Liver (tissue), 9 donors: ENCODE data around the gene KSR2. TPM values are rescaled to one million over a fixed set of nuclear protein-coding genes. Genes with fewer than 3 reads are reported as not detected.

Experiments used
- DNase-seq: peaks from one replicate; pipeline ENCODE4 v3.0.0-alpha.2; 2017; ENCODE audit warnings: low spot score
- H3K27ac ChIP-seq, 2 donors: one replicate each; pipeline ENCODE4 v1.7.0; 2013; ENCODE audit warnings: inconsistent platforms in 2 of 2, low read length in 2 of 2, control low read depth in 1 of 2, low read depth in 1 of 2, mild to moderate bottlenecking in 1 of 2
- H3K27me3 ChIP-seq, 4 donors: one replicate each; pipeline versions ENCODE4 v1.6.1 to v1.7.0; 2013; ENCODE audit warnings: low read length in 3 of 4, inconsistent platforms in 1 of 4, mild to moderate bottlenecking in 1 of 4, moderate library complexity in 1 of 4; ENCODE audit not compliant: control insufficient read depth in 4 of 4, insufficient read depth in 4 of 4
- H3K36me3 ChIP-seq, 4 donors: one replicate each; pipeline versions ENCODE4 v1.6.1 to v1.7.0; 2013; ENCODE audit warnings: low read length in 3 of 4, mild to moderate bottlenecking in 3 of 4, low read depth in 1 of 4, moderate library complexity in 1 of 4; ENCODE audit not compliant: control insufficient read depth in 4 of 4, insufficient read depth in 3 of 4
- H3K4me1 ChIP-seq, 4 donors: one replicate each; pipeline versions ENCODE4 v1.6.1 to v1.7.0; 2013; ENCODE audit warnings: low read length in 3 of 4, mild to moderate bottlenecking in 3 of 4, moderate library complexity in 1 of 4; ENCODE audit not compliant: control insufficient read depth in 4 of 4, insufficient read depth in 4 of 4
- H3K4me3 ChIP-seq, 3 donors: one replicate each; pipeline versions ENCODE4 v1.6.1 to v1.7.0; 2013; ENCODE audit warnings: low read length in 3 of 3, control low read depth in 1 of 3, low read depth in 1 of 3, mild to moderate bottlenecking in 1 of 3
- H3K9ac ChIP-seq, 2 donors: one replicate each; pipeline ENCODE4 v1.7.0; 2013; ENCODE audit warnings: low read length in 2 of 2, mild to moderate bottlenecking in 2 of 2, moderate library complexity in 2 of 2, control low read depth in 1 of 2, low read depth in 1 of 2
- H3K9me3 ChIP-seq, 4 donors: one replicate each; pipeline versions ENCODE4 v1.6.1 to v1.7.0; 2013; ENCODE audit warnings: low read length in 3 of 4; ENCODE audit not compliant: control insufficient read depth in 4 of 4
- ATF3 ChIP-seq: IDR thresholded peaks from 2 replicates; pipeline ENCODE4 v1.6.1; 2016; ENCODE audit warnings: antibody characterized with exemption
- CTCF ChIP-seq: fragments of 150-350 bp; IDR thresholded peaks from 2 replicates; pipeline ENCODE4 v1.5.1; 2017; ENCODE audit warnings: improper control_type of control experiment, low read depth, low read length; ENCODE audit not compliant: missing input control
- EGR1 ChIP-seq, 2 donors: IDR thresholded peaks; 2 replicates each; pipeline ENCODE4 v1.6.1; 2016 to 2018; ENCODE audit warnings: antibody characterized with exemption in 2 of 2, low read depth in 2 of 2
- FOXA1 ChIP-seq: IDR thresholded peaks from 2 replicates; pipeline ENCODE4 v1.6.1; 2016; ENCODE audit warnings: antibody characterized with exemption
- FOXA2 ChIP-seq: IDR thresholded peaks from 2 replicates; pipeline ENCODE4 v1.6.1; 2016; ENCODE audit warnings: antibody characterized with exemption
- GABPA ChIP-seq, 2 donors: IDR thresholded peaks in 1 of 2; conservative IDR thresholded peaks in 1 of 2; 2 replicates each; pipeline ENCODE4 v1.6.1; 2016; ENCODE audit warnings: antibody characterized with exemption in 2 of 2, mild to moderate bottlenecking in 1 of 2, moderate library complexity in 1 of 2
- HNF4A ChIP-seq, 2 donors: conservative IDR thresholded peaks; 2 replicates each; pipeline ENCODE4 v1.6.1; 2016; ENCODE audit warnings: antibody characterized with exemption in 2 of 2, mild to moderate bottlenecking in 2 of 2
- HNF4G ChIP-seq: IDR thresholded peaks from 2 replicates; pipeline ENCODE4 v1.6.1; 2016; ENCODE audit warnings: antibody characterized with exemption
- JUND ChIP-seq, 2 donors: IDR thresholded peaks; 2 replicates each; pipeline ENCODE4 v1.6.1; 2016; ENCODE audit warnings: antibody characterized with exemption in 2 of 2
- MAX ChIP-seq: IDR thresholded peaks from 2 replicates; pipeline ENCODE4 v1.6.1; 2016; ENCODE audit warnings: antibody characterized with exemption
- NR2F2 ChIP-seq: IDR thresholded peaks from 2 replicates; pipeline ENCODE4 v1.6.1; 2016; ENCODE audit warnings: antibody characterized with exemption
- RAD21 ChIP-seq, 2 donors: IDR thresholded peaks; 2 replicates each; pipeline ENCODE4 v1.6.1; 2016; ENCODE audit warnings: antibody characterized with exemption in 2 of 2, mild to moderate bottlenecking in 2 of 2
- RXRA ChIP-seq, 2 donors: IDR thresholded peaks; 2 replicates each; pipeline ENCODE4 v1.6.1; 2017 to 2018; ENCODE audit warnings: antibody characterized with exemption in 2 of 2, mild to moderate bottlenecking in 1 of 2
- SP1 ChIP-seq: IDR thresholded peaks from 2 replicates; pipeline ENCODE4 v1.6.1; 2018; ENCODE audit warnings: antibody characterized with exemption, mild to moderate bottlenecking
- TAF1 ChIP-seq: conservative IDR thresholded peaks from 2 replicates; pipeline ENCODE4 v1.6.1; 2016; ENCODE audit warnings: antibody characterized with exemption, mild to moderate bottlenecking
- YY1 ChIP-seq: IDR thresholded peaks from 2 replicates; pipeline ENCODE4 v1.6.1; 2016; ENCODE audit warnings: antibody characterized with exemption, mild to moderate bottlenecking
- ZBTB33 ChIP-seq: IDR thresholded peaks from 2 replicates; pipeline ENCODE4 v1.6.1; 2016; ENCODE audit warnings: antibody characterized with exemption
- WGBS: extraction: QIAGEN DNeasy Blood & Tissue Kit; methylation state at CpG from one replicate; pipeline ENCODE4 v1.1.7; 2013; 5-methylcytosine and 5-hydroxymethylcytosine counted together
- polyA plus RNA-seq, 2 donors: library from polyadenylated mRNA; stranded (reverse) in 1 of 2; unstranded in 1 of 2; fragments of 200-250 nt in 1 of 2; fragments of >200 nt in 1 of 2; fragmentation: Nextera tagmentation in 1 of 2; extraction: Ambion mirVana in 1 of 2; gene quantifications; one replicate each; pipeline versions ENCODE4 v1.2.1 to v1.2.3, GENCODE V29; 2013 to 2015
- total RNA-seq, 2 donors: library from RNA; depleted of rRNA; stranded (reverse); fragments of >200 nt; gene quantifications; one replicate each; pipeline ENCODE4 v1.2.3, GENCODE V29; 2014
- TF ChIP-seq, protein P1 (sequence below): IDR thresholded peaks from 2 replicates; pipeline ENCODE4 v1.6.1; 2016; ENCODE audit warnings: antibody characterized with exemption, mild to moderate bottlenecking
- donor health status: healthy.
- donor health status: healthy.
- donor health status: healthy.
- donor health status: healthy.
- donor health status: healthy.

Gene KSR2
- total and polyA plus RNA-seq, 4 donors = under 0.01 to 0.02 (median under 0.01) TPM; not detected in 1

GRCh38 chr12:117596968-117597367 lies 371.8 kb downstream of the KSR2 start (continued):
- TF ChIP-seq ZBTB33 (no peak), YY1 (no peak), RAD21 (IDR thresholded peaks at IDR 0.05) (no peak), FOXA1 (no peak), FOXA2 (no peak), EGR1 (IDR thresholded peaks at IDR 0.05; ENCODE audit: low read depth in 2 of 2) (no peak)

- Histone ChIP-seq H3K9me3 (no peaks in the 10 kb centered on the region), H3K27me3 (peaks cover 0 to 5% (median 0%) of the 10 kb centered on the region in 4 donors), H3K4me1 (no peaks in the 10 kb centered on the region), H3K4me3 (no peak overlapping the region), H3K27ac (no peak overlapping the region), H3K36me3 (no peaks in the 10 kb centered on the region), H3K9ac (no peak overlapping the region)
- no peak for DNase-seq
- 63% methylated on average over 1 of the region's 1 CpG for WGBS
- no peak for TF ChIP-seq GABPA (IDR thresholded peaks at IDR 0.05 in 1 of 2, conservative IDR thresholded peaks at IDR 0.05 in 1 of 2)
- TF ChIP-seq, protein P1, sequence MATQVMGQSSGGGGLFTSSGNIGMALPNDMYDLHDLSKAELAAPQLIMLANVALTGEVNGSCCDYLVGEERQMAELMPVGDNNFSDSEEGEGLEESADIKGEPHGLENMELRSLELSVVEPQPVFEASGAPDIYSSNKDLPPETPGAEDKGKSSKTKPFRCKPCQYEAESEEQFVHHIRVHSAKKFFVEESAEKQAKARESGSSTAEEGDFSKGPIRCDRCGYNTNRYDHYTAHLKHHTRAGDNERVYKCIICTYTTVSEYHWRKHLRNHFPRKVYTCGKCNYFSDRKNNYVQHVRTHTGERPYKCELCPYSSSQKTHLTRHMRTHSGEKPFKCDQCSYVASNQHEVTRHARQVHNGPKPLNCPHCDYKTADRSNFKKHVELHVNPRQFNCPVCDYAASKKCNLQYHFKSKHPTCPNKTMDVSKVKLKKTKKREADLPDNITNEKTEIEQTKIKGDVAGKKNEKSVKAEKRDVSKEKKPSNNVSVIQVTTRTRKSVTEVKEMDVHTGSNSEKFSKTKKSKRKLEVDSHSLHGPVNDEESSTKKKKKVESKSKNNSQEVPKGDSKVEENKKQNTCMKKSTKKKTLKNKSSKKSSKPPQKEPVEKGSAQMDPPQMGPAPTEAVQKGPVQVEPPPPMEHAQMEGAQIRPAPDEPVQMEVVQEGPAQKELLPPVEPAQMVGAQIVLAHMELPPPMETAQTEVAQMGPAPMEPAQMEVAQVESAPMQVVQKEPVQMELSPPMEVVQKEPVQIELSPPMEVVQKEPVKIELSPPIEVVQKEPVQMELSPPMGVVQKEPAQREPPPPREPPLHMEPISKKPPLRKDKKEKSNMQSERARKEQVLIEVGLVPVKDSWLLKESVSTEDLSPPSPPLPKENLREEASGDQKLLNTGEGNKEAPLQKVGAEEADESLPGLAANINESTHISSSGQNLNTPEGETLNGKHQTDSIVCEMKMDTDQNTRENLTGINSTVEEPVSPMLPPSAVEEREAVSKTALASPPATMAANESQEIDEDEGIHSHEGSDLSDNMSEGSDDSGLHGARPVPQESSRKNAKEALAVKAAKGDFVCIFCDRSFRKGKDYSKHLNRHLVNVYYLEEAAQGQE = no peak
- no peak for TF ChIP-seq SP1
- no peak for TF ChIP-seq RAD21 (IDR thresholded peaks at IDR 0.05)
- TF ChIP-seq YY1 = no peak
- no peak for TF ChIP-seq EGR1 (IDR thresholded peaks at IDR 0.05; ENCODE audit: low read depth in 2 of 2)
- TF ChIP-seq CTCF = no peak
- TF ChIP-seq MAX = no peak
- TF ChIP-seq HNF4A (conservative IDR thresholded peaks at IDR 0.05) = no peak
- TF ChIP-seq FOXA1 = no peak
- no peak for TF ChIP-seq NR2F2
- no peak for TF ChIP-seq ATF3
- no peak for TF ChIP-seq RXRA (IDR thresholded peaks at IDR 0.05)
- no peak for TF ChIP-seq JUND (IDR thresholded peaks at IDR 0.05)
- no peak for TF ChIP-seq ZBTB33
- TF ChIP-seq FOXA2 = no peak
- TF ChIP-seq TAF1 = no peak
- no peak for TF ChIP-seq HNF4G
These were observed 373.0 kb downstream of the KSR2 start for GRCh38 chr12:117595751-117596150.
